Smooth muscle cell (in vitro differentiated cells): Measurements from ENCODE around the gene RETREG1. TPM values are rescaled to one million over a fixed set of nuclear protein-coding genes. Genes with fewer than 3 reads are reported as not detected.
"Not testable (repeated sequence)": the region's sequence is repeated elsewhere in the genome, so short reads cannot be mapped to it uniquely, and the experiment has no call there.

Source experiments
- DNase-seq: peaks from one replicate; lab custom pipeline; 2025; ENCODE audit not compliant: unreplicated experiment; lab: John Stamatoyannopoulos, UW
- H2AFZ ChIP-seq: fragments of 200-600 bp; sonication (generic); 2 replicates; pipeline ENCODE4 v1.6.0; 2016; ENCODE audit warnings: antibody characterized with exemption, low read depth, mild to moderate bottlenecking
- H3F3A ChIP-seq: fragments of 200-600 bp; sonication (generic); 2 replicates; pipeline ENCODE4 v1.6.0; 2017; ENCODE audit warnings: antibody characterized with exemption, low read depth
- H3K27ac ChIP-seq: fragments of 200-600 bp; sonication (generic); 2 replicates; pipeline ENCODE4 v1.5.1; 2016; ENCODE audit warnings: low read depth, mild to moderate bottlenecking
- H3K27me3 ChIP-seq: fragments of 200-600 bp; sonication (generic); 2 replicates; pipeline ENCODE4 v1.6.1; 2016; ENCODE audit warnings: low read depth, mild to moderate bottlenecking
- H3K36me3 ChIP-seq: fragments of 200-600 bp; sonication (generic); 2 replicates; pipeline ENCODE4 v1.5.1; 2016; ENCODE audit warnings: low read depth
- H3K4me1 ChIP-seq: fragments of 200-600 bp; sonication (generic); 2 replicates; pipeline ENCODE4 v1.5.1; 2016; ENCODE audit warnings: low read depth
- H3K4me2 ChIP-seq: fragments of 200-600 bp; sonication (generic); 2 replicates; pipeline ENCODE4 v1.6.0; 2016; ENCODE audit warnings: mild to moderate bottlenecking
- H3K4me3 ChIP-seq: fragments of 200-600 bp; sonication (generic); 2 replicates; pipeline ENCODE4 v1.5.1; 2016; ENCODE audit warnings: mild to moderate bottlenecking
- H3K79me2 ChIP-seq: fragments of 200-600 bp; sonication (generic); 2 replicates; pipeline ENCODE4 v1.6.0; 2016; ENCODE audit warnings: low read depth, mild to moderate bottlenecking
- H3K9ac ChIP-seq: fragments of 200-600 bp; sonication (generic); 2 replicates; pipeline ENCODE4 v1.6.0; 2016; ENCODE audit warnings: low read depth
- H3K9me3 ChIP-seq: fragments of 200-600 bp; sonication (generic); replicated peaks from 2 replicates; pipeline ENCODE4 v1.5.1; 2016; ENCODE audit warnings: low read depth
- H4K20me1 ChIP-seq: fragments of 200-600 bp; sonication (generic); 2 replicates; pipeline ENCODE4 v1.6.0; 2016; ENCODE audit warnings: low read depth
- CTCF ChIP-seq: fragments of 200-600 bp; sonication (generic); IDR thresholded peaks from 2 replicates; pipeline ENCODE4 v1.5.1; 2017; ENCODE audit warnings: borderline replicate concordance, mild to moderate bottlenecking, antibody characterized with exemption; ENCODE audit not compliant: insufficient read depth, poor library complexity, severe bottlenecking
- WGBS: methylation state at CpG from one replicate; pipeline ENCODE4 v1.1.7; 2016; ENCODE audit warnings: low lambda C conversion rate; 5-methylcytosine and 5-hydroxymethylcytosine counted together
- polyA plus RNA-seq: library from polyadenylated mRNA; unstranded; fragments of >200 nt; fragmentation: Nextera tagmentation; extraction: Ambion mirVana; gene quantifications from 2 replicates; pipeline ENCODE4 v1.2.1, GENCODE V29; 2016
- total RNA-seq: library from RNA; depleted of rRNA; stranded (reverse); fragments of >200 nt; gene quantifications from 2 replicates; pipeline ENCODE4 v1.2.3, GENCODE V29; 2014

The RETREG1 gene
- total and polyA plus RNA-seq, 2 experiments from 2014 or later, result 0.19 to 4.4 TPM

DNA sequence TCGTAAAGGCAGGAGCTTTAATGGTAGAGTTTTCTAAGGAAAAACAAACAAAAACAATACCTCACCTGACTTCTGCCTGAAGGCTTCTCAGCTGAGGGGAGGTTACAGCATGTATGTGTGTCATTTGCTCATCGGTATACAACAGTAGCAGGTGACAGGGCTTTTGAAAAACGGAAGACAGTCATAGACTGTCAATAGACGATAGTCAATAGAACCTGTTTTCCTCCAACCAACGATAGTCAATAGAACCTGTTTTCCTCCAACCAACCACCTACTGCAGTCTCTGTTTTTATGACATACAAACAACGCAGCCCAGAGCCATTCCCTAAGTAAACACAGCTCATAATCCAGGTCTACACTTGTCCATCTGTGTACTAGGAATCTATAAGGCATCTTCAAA lies 74.6 kb downstream of the RETREG1 start:
- peaks cover 3% of the 10 kb centered on the region for H3K4me1 ChIP-seq
- no peak for TF ChIP-seq CTCF
- no peak for DNase-seq
- H3K9me3 ChIP-seq, result no peaks in the 10 kb centered on the region
- H3K27ac ChIP-seq, result no peak overlapping the region
- peaks cover 12% of the 10 kb centered on the region for H3F3A ChIP-seq
- no peak overlapping the region for H2AFZ ChIP-seq
- no peak overlapping the region for H3K4me3 ChIP-seq
- no peaks in the 10 kb centered on the region for H3K79me2 ChIP-seq
- H4K20me1 ChIP-seq, result no peaks in the 10 kb centered on the region
- 82% methylated on average over 6 of the region's 6 CpGs for WGBS
- no peaks in the 10 kb centered on the region for H3K36me3 ChIP-seq
- no peak overlapping the region for H3K9ac ChIP-seq
- no peak overlapping the region for H3K4me2 ChIP-seq
- no peaks in the 10 kb centered on the region for H3K27me3 ChIP-seq

- H3K9me3 ChIP-seq, DNase-seq, H3K9ac ChIP-seq, H2AFZ ChIP-seq, H3K27ac ChIP-seq, H4K20me1 ChIP-seq, H3K4me1 ChIP-seq, H3K4me3 ChIP-seq, H3K27me3 ChIP-seq, H3K4me2 ChIP-seq, H3K79me2 ChIP-seq, H3K36me3 ChIP-seq: not testable (repeated sequence)
- H3F3A ChIP-seq, result peaks cover 12% of the 10 kb centered on the region
These were observed 75.2 kb downstream of the RETREG1 start for GRCh38 chr5:16541592-16541991.

DNA sequence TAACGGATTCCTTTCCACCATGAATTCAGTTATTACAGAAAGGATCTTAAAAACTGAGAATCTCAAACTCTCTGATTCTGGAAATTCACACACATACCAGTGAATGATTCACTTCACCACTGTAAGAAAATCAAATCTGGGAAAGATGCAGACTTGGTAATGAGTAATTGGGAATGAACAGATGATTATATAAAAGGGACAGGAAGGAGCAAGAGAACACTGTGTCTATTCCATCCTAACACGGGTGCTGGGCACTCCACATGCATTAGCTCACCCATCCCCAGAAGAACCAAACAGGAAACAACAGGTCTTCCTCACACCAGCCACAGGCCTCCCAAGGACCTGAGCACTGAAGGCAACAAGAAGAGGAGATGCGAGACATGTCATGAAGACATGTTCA lies 76.4 kb downstream of the RETREG1 start:
- DNase-seq, result no peak
- Histone ChIP-seq H3K9ac (no peak overlapping the region), H3K4me3 (no peak overlapping the region), H2AFZ (no peak overlapping the region), H3K79me2 (no peaks in the 10 kb centered on the region), H3K4me2 (peak overlapping the region; percentile 70), H3F3A (peaks cover 12% of the 10 kb centered on the region), H3K4me1 (peaks cover 3% of the 10 kb centered on the region), H4K20me1 (no peaks in the 10 kb centered on the region), H3K9me3 (no peaks in the 10 kb centered on the region), H3K27ac (peak overlapping the region; percentile 77), H3K27me3 (no peaks in the 10 kb centered on the region), H3K36me3 (no peaks in the 10 kb centered on the region)
- no peak for TF ChIP-seq CTCF
- 63% methylated on average over 3 of the region's 3 CpGs for WGBS

- peak; percentile 9 for DNase-seq
- no peak overlapping the region for H2AFZ ChIP-seq
- peaks cover 12% of the 10 kb centered on the region for H3F3A ChIP-seq
- no peak for TF ChIP-seq CTCF
- H3K27ac ChIP-seq, result peak overlapping the region; percentile 77
- H3K9ac ChIP-seq, result peak overlapping the region; percentile 48
- H3K27me3 ChIP-seq, result no peaks in the 10 kb centered on the region
- H3K36me3 ChIP-seq, result no peaks in the 10 kb centered on the region
- no peaks in the 10 kb centered on the region for H3K9me3 ChIP-seq
- peaks cover 3% of the 10 kb centered on the region for H3K4me1 ChIP-seq
- no peak overlapping the region for H3K4me3 ChIP-seq
- H4K20me1 ChIP-seq, result no peaks in the 10 kb centered on the region
- H3K79me2 ChIP-seq, result no peaks in the 10 kb centered on the region
- peak overlapping the region; percentile 70 for H3K4me2 ChIP-seq
- 21% methylated on average over 12 of the region's 12 CpGs for WGBS
These were observed 77.6 kb downstream of the RETREG1 start for GRCh38 chr5:16539169-16539666.
